Breast epithelium (tissue), 3 donors: ENCODE measurements around the gene AK8.

Source experiments
- POLR2A ChIP-seq: fragments of 450-650 bp; IDR thresholded peaks from one replicate; pipeline ENCODE4 v1.6.1; 2016; ENCODE audit warnings: antibody characterized with exemption, mild to moderate bottlenecking, moderate library complexity
- TF ChIP-seq, protein P1 (sequence below), 3 donors: fragments of 450-650 bp; IDR thresholded peaks; one replicate each; pipeline ENCODE4 v1.5.1; 2016 to 2017; ENCODE audit warnings: antibody characterized with exemption in 3 of 3, mild to moderate bottlenecking in 3 of 3, moderate library complexity in 3 of 3

DNA sequence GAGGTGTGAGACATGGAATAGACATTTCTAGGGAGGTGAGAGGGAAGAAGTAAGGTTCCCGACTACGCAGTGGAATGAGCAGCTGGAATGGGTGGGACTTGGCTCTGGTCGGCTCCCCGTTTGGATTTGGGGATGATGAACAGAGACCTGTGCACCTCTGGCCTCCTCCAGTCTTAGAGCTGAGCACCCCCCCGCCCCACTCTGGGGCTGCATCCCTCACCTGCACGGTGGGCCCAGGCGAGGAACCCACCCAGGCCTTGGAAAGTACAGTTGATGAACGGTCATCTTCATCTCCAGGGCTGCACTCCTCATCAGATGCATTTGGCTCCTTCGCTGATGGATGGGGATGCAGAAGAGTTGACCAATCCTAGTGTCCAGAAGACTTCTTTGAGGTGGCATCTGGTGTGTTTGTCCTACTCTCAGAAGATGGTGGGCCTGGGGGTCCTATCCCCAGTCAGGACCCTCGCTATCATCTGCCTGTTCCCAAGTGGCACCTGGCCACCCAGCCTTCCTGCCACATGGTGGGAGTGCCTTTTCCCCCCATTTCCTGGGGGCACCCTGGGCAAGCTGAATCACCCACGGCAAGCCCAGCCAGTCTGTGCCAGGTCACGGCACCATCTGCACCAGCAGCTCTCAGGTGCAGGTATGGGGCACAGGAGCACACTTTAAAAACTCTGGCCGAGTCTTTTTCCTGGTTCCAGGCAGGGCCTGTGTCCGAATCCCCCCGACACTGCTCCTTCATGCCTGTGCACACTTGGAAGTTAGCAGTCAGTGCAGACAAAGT, 137.4 kb downstream of the AK8 start:
- TF ChIP-seq, protein P1, sequence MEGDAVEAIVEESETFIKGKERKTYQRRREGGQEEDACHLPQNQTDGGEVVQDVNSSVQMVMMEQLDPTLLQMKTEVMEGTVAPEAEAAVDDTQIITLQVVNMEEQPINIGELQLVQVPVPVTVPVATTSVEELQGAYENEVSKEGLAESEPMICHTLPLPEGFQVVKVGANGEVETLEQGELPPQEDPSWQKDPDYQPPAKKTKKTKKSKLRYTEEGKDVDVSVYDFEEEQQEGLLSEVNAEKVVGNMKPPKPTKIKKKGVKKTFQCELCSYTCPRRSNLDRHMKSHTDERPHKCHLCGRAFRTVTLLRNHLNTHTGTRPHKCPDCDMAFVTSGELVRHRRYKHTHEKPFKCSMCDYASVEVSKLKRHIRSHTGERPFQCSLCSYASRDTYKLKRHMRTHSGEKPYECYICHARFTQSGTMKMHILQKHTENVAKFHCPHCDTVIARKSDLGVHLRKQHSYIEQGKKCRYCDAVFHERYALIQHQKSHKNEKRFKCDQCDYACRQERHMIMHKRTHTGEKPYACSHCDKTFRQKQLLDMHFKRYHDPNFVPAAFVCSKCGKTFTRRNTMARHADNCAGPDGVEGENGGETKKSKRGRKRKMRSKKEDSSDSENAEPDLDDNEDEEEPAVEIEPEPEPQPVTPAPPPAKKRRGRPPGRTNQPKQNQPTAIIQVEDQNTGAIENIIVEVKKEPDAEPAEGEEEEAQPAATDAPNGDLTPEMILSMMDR (IDR thresholded peaks at IDR 0.05), result no peak
- TF ChIP-seq POLR2A, result no peak
